Activated T-cell treated with anti-CD3 and anti-CD28 coated beads, Interleukin-2, amount 50 U/mL, for 72 hours (primary cell): ENCODE results near the gene FLAD1. TPM values are rescaled to one million over a fixed set of nuclear protein-coding genes. Genes with fewer than 3 reads are reported as not detected.

Source experiments
- ATAC-seq, 2 donors: fragments of 150-1000 bp; cut with Tn5 transposase; replicated peaks in 1 of 2; 2 replicates each; pipeline ENCODE4 v1.10.0; 2021; ENCODE audit warnings: moderate library complexity in 2 of 2, mild to moderate bottlenecking in 1 of 2
- DNase-seq, 2 donors: peaks; one replicate each; pipeline ENCODE4 v3.0.0; 2021 to 2022; ENCODE audit warnings: mixed read lengths in 1 of 2
- H3K27ac Mint-ChIP-seq: one replicate; pipeline ENCODE4 v1.8.0; 2022; ENCODE audit warnings: mild to moderate bottlenecking, moderate library complexity, mixed read lengths
- H3K27me3 Mint-ChIP-seq: one replicate; pipeline ENCODE4 v1.8.0; 2022; ENCODE audit warnings: low read depth, mixed read lengths
- H3K36me3 Mint-ChIP-seq, 2 donors: one replicate each; pipeline ENCODE4 v1.8.0; 2022; ENCODE audit warnings: mixed read lengths in 2 of 2, mild to moderate bottlenecking in 1 of 2; ENCODE audit not compliant: insufficient read depth in 2 of 2
- H3K4me1 Mint-ChIP-seq: one replicate; pipeline ENCODE4 v1.8.0; 2022; ENCODE audit warnings: low read depth, mixed read lengths
- H3K4me3 Mint-ChIP-seq, 2 donors: one replicate each; pipeline ENCODE4 v1.8.0; 2022; ENCODE audit warnings: mild to moderate bottlenecking in 2 of 2, mixed read lengths in 2 of 2, moderate library complexity in 2 of 2
- H3K9me3 Mint-ChIP-seq, 2 donors: one replicate each; pipeline ENCODE4 v1.8.0; 2022; ENCODE audit warnings: mixed read lengths in 2 of 2
- total RNA-seq, 2 donors: library from RNA; stranded (reverse); gene quantifications; one replicate each; pipeline ENCODE4 v1.2.3, GENCODE V29; 2022

Gene FLAD1
- total RNA-seq, 2 donors from 2014 or later, result 45.5 to 55.1 TPM

DNA sequence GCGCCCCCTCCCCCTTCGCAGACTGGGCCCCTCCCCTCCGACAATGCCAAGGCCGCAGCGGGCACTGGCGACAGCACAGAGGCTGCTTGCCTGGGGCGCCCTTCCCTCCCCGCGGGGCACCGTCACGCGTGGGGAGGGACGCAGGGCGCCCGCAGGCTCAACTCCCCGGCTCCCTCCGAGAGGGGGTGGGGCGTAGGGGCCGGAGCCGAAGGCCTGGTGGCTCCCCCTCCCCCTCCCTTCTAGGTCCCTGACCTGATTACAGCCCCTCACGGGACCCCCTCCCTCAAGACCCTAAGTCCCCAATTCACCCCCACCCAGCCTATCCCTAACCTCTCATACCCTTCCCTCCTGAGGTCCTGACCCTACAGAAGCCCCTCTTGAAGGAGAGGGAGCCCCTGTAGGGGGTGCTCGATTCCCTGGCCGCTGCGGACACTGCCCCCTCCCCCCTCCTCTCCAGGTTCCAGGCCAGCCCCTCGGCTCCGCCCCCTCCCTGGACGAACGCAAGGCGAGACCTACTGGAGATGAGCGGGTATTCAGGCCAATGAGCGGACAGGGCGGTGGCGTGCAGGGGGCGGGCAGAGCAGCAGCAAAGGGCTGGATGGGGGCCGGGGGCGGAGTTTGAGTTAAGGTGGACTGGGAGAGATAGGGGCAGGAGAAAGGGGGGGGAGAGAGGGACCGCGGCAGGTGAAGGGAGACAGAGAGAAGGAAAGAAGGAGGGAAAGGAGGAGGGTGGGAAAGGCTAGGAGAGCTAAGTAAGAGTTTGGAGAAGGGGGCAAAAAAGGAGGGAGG is 18.7 kb downstream of the FLAD1 start:
- Mint-ChIP-seq H3K27me3 (no peaks in the 10 kb centered on the region), H3K4me1 (peaks cover 51% of the 10 kb centered on the region), H3K4me3 (peak overlapping the region; percentile 94 to 98), H3K27ac (peak overlapping the region; percentile 97), H3K9me3 (no peaks in the 10 kb centered on the region), H3K36me3 (peaks cover 11 to 13% of the 10 kb centered on the region in 2 donors)
- DNase-seq (peak; percentile 99 to 100), ATAC-seq (peak; percentile 70)

DNA sequence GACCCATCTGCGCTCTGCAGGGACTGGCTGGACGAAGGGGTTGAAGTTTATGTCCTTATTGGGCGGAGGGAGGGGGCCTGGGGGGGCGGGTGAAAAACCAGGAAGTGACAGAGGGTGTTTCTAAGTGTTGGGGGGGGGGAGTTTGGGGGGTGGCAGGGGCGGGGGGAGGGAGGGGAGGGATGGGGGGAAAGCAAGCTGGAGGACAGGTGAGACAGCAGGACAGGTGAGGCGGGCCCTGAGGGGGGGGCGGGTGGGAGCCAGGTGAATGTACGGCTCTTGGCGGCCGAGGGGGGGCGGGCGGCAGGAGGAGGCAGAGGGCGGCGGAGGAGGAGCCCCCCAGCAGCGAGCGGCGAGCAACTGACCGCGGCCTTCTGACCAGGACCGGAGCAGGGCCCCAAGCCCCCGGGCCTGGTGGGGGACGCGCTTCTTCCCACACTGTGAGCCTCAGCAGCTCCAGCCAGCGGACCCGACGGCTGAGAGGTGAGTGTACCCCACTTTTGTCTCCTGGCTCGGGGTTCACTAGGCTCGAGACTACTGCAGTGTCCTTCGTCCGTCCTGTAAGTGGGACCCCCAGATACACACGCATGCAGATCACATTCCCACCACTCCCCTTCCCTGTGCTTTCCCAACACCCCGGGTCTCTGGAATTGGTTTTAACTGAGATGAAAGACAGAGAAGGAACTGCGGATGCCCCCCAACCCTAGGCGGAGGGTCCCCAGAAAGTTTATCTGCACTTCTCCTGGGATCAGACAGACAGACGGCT is 19.5 kb downstream of the FLAD1 start, which contains the start of gene ZBTB7B:
ZBTB7B (plus strand) TSS at position 339 of the 763 bp plus-strand sequence. CDS start 11,859 bp downstream, outside the sequence.
- H3K9me3 Mint-ChIP-seq, result no peaks in the 10 kb centered on the region
- H3K4me1 Mint-ChIP-seq, result peaks cover 53% of the 10 kb centered on the region
- peak within 1 kb of the TSS; percentile 98 to 99 for H3K4me3 Mint-ChIP-seq
- peak in 1 of 2 donors; percentile 1 for ATAC-seq
- peak within 1 kb of the TSS; percentile 97 for H3K27ac Mint-ChIP-seq
- H3K36me3 Mint-ChIP-seq, result peaks cover 11 to 13% of the 10 kb centered on the region in 2 donors
- DNase-seq, result peak in 1 of 2 donors; percentile 48
- H3K27me3 Mint-ChIP-seq, result no peaks in the 10 kb centered on the region

DNA sequence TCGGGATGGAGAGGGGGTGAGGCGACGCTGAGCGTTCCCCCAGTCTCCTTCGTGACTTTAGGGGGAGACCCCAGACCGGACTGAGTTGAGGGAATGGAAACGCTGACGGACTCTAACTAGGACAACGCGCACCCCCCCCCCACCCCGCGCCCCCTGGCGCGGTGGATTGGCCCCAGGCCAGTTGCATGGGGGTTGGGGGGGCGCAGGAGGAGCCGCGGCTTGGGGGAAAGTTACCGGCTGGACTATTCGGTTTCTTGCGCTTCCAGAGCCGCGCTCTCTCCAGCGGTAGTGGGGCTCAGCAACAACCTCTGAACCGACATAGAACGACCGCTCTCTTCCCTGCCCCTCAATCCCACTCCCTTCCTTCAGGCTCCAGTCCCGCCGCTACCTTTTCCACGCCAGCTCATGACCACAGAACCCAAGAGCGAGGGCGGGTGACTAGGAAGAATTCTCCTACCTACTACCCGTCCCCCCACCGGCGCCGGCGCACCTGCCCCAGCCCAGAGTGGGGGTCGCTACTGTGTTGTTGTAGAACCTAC is 20.2 kb downstream of the FLAD1 start:
- DNase-seq, result peak; percentile 41 to 43
- Mint-ChIP-seq H3K4me3 (peak overlapping the region; percentile 98 to 99), H3K27ac (peak overlapping the region; percentile 96), H3K4me1 (peaks cover 51% of the 10 kb centered on the region), H3K9me3 (no peaks in the 10 kb centered on the region), H3K36me3 (peaks cover 11 to 13% of the 10 kb centered on the region in 2 donors), H3K27me3 (no peaks in the 10 kb centered on the region)
- ATAC-seq, result no peak

DNA sequence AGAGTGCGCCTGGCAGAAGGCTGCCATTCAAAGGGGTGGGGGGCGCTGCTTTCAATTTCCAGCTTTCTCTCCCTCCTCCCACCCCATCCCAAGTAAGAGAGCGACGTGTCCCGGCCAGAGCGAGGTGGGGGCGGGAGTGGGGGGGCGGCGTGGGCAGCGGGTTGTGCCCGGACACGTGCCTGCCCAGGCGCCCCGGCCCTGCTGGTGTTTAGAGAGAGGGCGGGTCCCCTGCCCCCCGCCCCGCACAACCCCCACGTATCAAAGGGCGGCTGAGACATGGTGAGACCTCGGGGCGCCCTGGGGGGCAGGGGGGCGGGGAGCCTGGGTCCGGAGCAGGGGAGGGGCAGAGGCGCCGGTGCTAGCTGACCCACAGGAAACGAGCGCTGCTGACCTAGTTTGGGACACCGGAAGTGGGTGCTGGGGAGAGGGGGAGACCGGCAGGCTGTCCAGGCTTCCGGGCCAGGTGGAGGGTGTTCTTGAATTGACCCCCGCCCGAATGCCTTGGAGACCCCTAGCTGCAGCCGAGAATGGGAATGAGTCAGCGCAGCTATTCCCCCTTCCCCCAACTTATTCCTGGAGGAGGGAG is 20.7 kb downstream of the FLAD1 start:
- Mint-ChIP-seq H3K4me3 (peak overlapping the region; percentile 98 to 99), H3K27ac (peak overlapping the region; percentile 99), H3K27me3 (no peaks in the 10 kb centered on the region), H3K9me3 (no peaks in the 10 kb centered on the region), H3K36me3 (peaks cover 12 to 14% of the 10 kb centered on the region in 2 donors), H3K4me1 (peaks cover 51% of the 10 kb centered on the region)
- DNase-seq, result peak; percentile 42 to 71
- no peak for ATAC-seq

DNA sequence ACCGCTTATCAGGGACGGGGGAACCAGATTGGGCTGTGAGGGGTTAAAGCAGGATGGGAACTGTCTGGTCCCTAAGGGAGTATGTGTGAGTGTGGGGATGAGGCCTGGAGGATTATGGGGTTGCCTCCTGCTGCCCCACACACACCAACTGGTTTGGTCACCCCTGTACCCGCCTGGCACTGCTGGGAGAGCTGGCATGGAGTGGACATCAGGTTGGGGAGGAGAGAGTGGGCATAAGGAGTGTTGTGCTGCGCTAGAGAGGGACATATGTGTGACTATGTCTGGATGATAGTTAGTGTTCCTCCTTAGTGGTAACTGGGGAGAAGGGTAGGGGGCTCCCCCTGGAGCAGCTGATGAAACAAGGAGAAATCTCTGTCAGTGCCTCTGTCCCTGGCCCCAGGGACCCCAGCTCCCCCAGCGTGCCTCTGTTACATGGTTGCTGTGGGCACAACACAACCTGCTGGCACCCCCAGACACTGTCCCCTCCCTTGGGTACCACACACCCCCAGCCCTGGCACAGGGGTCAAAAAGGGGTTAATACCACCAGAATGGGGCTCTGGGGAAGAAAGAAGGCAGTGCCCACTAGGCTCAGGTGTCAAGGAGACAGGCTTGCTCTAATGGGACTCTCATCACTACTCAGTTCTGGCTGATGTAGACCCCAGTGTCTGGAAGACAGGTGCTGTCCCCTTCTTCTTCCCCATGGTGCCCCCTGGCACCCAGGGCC is 21.4 kb downstream of the FLAD1 start:
- Mint-ChIP-seq H3K27ac (peak overlapping the region; percentile 99), H3K9me3 (no peaks in the 10 kb centered on the region), H3K4me3 (peak overlapping the region; percentile 98 to 99), H3K4me1 (peaks cover 49% of the 10 kb centered on the region), H3K27me3 (no peaks in the 10 kb centered on the region), H3K36me3 (peaks cover 13 to 16% of the 10 kb centered on the region in 2 donors)
- DNase-seq, result peak; percentile 61 to 65
- peak in 1 of 2 donors; percentile 2 for ATAC-seq

GRCh38 chr1:155005076-155006011 is 22.2 kb downstream of the FLAD1 start:
- H3K27me3 Mint-ChIP-seq, result no peaks in the 10 kb centered on the region
- ATAC-seq, result no peak
- peaks cover 51% of the 10 kb centered on the region for H3K4me1 Mint-ChIP-seq
- peaks cover 15 to 21% of the 10 kb centered on the region in 2 donors for H3K36me3 Mint-ChIP-seq
- H3K27ac Mint-ChIP-seq, result peak overlapping the region; percentile 99
- H3K4me3 Mint-ChIP-seq, result peak overlapping the region; percentile 98 to 99
- H3K9me3 Mint-ChIP-seq, result no peaks in the 10 kb centered on the region
- peak; percentile 35 to 54 for DNase-seq

DNA sequence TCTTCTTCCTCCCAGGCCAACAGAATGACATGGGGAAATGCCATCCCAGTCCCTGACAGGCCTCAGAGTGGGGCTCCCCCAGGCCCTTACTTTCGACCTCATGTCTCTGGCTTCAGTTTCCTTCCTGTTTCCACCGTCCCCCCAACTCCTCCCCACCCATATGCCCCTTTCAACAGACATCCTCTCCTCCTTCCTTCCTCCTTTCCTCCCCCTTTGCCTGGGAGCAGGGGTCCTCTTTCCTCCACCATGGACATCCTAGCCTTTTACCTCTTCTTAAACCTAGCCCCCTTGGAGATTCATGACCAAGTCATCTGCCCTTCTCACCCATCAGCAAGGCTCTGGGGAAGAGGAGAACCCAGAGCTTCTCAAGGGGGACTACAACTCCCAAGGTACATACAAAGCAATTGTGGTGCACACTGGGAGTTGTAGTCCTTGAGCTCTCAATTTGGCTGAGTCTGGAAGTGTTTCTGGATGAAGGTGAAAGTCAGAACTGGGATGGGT is 23.5 kb downstream of the FLAD1 start:
- Mint-ChIP-seq H3K27me3 (no peaks in the 10 kb centered on the region), H3K27ac (peak overlapping the region; percentile 98), H3K4me3 (peak overlapping the region; percentile 98 to 99), H3K36me3 (peaks cover 15 to 21% of the 10 kb centered on the region in 2 donors), H3K4me1 (peaks cover 59% of the 10 kb centered on the region), H3K9me3 (no peaks in the 10 kb centered on the region)
- ATAC-seq (peak in 1 of 2 donors; percentile 20), DNase-seq (peak in 1 of 2 donors; percentile 43)

DNA sequence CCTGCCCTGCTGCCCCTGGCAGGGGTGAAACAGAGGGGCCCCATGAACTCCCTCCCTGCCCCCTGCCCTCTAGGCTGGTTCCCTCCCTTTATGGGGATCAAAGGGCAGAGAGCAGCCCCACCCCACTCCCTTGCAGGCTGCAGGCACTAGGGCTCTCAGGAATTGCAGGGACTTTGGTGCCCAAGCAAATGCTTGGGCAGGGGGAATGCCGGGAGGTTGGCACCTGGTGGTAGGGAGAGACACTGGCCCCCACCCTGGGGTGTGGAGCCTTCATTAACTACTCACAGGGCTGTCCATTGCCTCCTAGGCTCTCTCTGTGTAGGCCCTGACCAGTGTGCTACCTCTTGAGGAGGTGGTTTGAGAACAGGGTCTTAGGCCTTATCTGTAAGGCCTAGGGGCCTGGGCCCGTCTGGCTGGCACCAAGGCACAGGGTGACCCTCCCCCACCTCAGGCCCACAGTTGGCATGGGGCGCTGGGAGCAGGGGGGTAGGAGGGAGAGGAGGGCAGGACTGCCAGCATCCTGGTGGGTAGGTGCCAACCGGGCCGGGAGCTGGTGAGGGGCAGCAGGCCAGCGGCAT is 24.2 kb downstream of the FLAD1 start:
- no peak overlapping the region for H3K27ac Mint-ChIP-seq
- DNase-seq, result no peak
- H3K36me3 Mint-ChIP-seq, result peaks cover 15 to 21% of the 10 kb centered on the region in 2 donors
- ATAC-seq, result no peak
- H3K4me1 Mint-ChIP-seq, result peaks cover 65% of the 10 kb centered on the region
- H3K9me3 Mint-ChIP-seq, result no peaks in the 10 kb centered on the region
- no peaks in the 10 kb centered on the region for H3K27me3 Mint-ChIP-seq
- peak overlapping the region in 1 of 2 donors; percentile 99 for H3K4me3 Mint-ChIP-seq

- H3K9me3 Mint-ChIP-seq, result no peaks in the 10 kb centered on the region
- peak; percentile 35 to 39 for ATAC-seq
- DNase-seq, result peak; percentile 75 to 80
- H3K27me3 Mint-ChIP-seq, result no peaks in the 10 kb centered on the region
- peak overlapping the region; percentile 78 to 99 for H3K4me3 Mint-ChIP-seq
- peaks cover 14 to 20% of the 10 kb centered on the region in 2 donors for H3K36me3 Mint-ChIP-seq
- peak overlapping the region; percentile 88 for H3K27ac Mint-ChIP-seq
- H3K4me1 Mint-ChIP-seq, result peaks cover 74% of the 10 kb centered on the region
Measured at GRCh38 chr1:155008015-155008941, 25.1 kb downstream of the FLAD1 start.

DNA sequence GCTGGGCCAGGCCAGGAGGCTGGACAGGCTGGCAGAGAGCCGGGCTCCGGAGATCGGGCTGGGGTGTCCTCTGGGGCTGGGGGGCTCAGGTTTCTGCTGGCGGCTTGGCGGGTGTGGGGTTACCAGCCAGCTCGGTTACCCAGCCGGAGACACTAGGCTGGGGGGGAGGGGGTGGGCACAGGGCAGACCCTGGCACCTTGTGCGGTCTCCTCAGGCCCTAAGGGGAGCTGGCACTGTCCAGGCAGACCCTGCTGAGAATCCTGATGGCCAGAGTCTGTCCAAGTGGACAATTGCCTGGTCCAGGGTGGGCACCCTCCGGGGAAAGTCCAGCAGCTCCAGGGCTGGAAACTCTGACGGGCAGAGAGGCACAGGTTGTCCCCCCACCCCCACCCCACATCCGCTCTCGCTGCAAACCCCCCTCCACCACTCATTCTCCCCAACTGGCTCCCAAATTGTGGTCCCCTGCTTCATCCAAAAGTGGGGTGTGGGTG is 26.1 kb downstream of the FLAD1 start:
- Mint-ChIP-seq H3K27me3 (no peaks in the 10 kb centered on the region), H3K4me3 (peak overlapping the region; percentile 78 to 99), H3K36me3 (peaks cover 10 to 14% of the 10 kb centered on the region in 2 donors), H3K27ac (peak overlapping the region; percentile 78), H3K4me1 (peaks cover 81% of the 10 kb centered on the region), H3K9me3 (no peaks in the 10 kb centered on the region)
- no peak for DNase-seq
- ATAC-seq, result no peak
